ENCODE measurements around the gene TTBK2.

TTBK2 gene

GRCh38 chr15:42858540-42858939 is 62.0 kb downstream of the TTBK2 start:
- TF ChIP-seq CTCF (IDR thresholded peaks at IDR 0.05): no peak

DNA sequence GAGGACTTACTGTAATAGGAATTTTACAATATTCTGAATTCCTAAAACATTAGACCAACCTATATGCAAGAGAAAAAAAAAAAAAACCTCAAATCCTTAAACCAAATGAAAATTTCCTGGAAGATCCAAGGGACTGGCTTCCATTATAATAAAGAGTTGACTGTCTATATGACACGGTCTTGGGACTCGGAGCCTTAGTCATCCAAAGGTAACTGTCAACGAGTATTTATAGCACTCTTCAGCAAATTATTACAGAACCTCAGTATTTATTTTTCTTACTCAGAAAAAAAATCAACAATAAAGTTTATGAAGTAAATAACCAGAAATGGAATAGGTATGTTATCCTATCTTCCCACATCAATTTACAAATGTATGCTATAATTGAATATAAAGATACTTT is 66.0 kb downstream of the TTBK2 start:
- no peak for TF ChIP-seq CTCF (IDR thresholded peaks at IDR 0.05)

DNA sequence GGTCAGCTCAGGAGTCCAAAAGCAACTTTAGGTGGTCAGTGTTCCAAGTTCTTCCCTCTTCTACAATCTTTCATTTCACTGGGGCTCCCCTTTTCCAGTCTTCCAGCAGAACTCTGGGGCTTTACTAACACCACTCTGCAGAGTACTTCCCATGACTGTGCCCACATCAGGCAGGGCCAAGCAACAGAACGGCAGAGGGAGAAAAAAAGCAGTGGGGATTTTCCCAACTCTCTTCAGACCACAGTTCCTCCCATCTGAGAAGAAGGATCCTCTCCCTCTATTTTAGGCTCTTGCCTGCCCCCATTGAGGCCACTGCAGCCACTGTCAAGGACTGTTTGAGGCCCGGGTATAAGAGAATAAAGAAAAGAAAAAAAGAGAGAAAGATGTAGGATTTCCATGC is 70.7 kb downstream of the TTBK2 start:
- no peak for TF ChIP-seq CTCF (IDR thresholded peaks at IDR 0.05)

- no peak for TF ChIP-seq CTCF (IDR thresholded peaks at IDR 0.05)
Observed at GRCh38 chr15:42848846-42849245, 71.7 kb downstream of the TTBK2 start.

DNA sequence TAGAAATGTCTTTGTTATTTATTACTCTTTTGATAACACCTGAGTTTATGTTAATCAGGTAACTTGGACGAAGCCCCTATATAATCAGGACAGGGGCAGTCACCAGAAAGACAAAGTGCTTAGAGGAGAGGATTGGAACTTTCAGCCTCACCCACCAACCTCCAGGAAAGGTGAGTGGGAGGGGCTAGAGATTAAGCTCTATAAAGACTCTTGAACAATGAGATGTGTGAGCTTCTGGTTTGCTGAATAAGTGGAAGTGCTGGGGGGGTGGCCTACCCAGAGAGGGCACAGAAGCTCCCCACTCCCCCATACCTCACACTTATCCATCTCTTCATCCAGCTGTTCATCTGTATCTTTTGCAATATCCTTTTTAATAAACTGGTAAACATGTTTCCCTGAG is 73.9 kb downstream of the TTBK2 start:
- no peak for TF ChIP-seq CTCF (IDR thresholded peaks at IDR 0.05)

- no peak for TF ChIP-seq CTCF (IDR thresholded peaks at IDR 0.05)
Observed at GRCh38 chr15:42845581-42845980, 75.0 kb downstream of the TTBK2 start.

- no peak for TF ChIP-seq CTCF (IDR thresholded peaks at IDR 0.05)
Observed at GRCh38 chr15:42843699-42844098, 76.9 kb downstream of the TTBK2 start.

- TF ChIP-seq CTCF (IDR thresholded peaks at IDR 0.05): no peak
Observed at GRCh38 chr15:42836251-42836650, 84.3 kb downstream of the TTBK2 start.

Measured in LNCAP (cell line).